ENCODE data around the gene CAMK2G.

Gene CAMK2G

GRCh38 chr10:73864229-73864628 lies 10.1 kb downstream of the CAMK2G start:
- H3K27me3 ChIP-seq (ENCODE audit: control insufficient read depth, low read length), result no peaks in the 10 kb centered on the region
- H3K4me2 ChIP-seq (ENCODE audit: low read length), result no peak overlapping the region
- H3K79me2 ChIP-seq (ENCODE audit: control insufficient read depth, low read length), result peaks cover 2% of the 10 kb centered on the region; the same call in 1 of the 2 replicates
- H3K36me3 ChIP-seq (ENCODE audit: control insufficient read depth, low read length), result peaks cover 5% of the 10 kb centered on the region; the same call in 1 of the 2 replicates
- peaks cover 11% of the 10 kb centered on the region for H3F3A ChIP-seq (ENCODE audit: control insufficient read depth, insufficient read depth)
- no peaks in the 10 kb centered on the region for H3K9me3 ChIP-seq (ENCODE audit: control insufficient read depth, insufficient read depth, low read length)
- no peak for TF ChIP-seq CTCF (IDR thresholded peaks at IDR 0.05; ENCODE audit: low read depth, low read length, poor library complexity, severe bottlenecking)
- TF ChIP-seq EZH2phosphoT487 (IDR thresholded peaks at IDR 0.05; ENCODE audit: borderline replicate concordance, low read length), result no peak
- H3K27ac ChIP-seq (ENCODE audit: low read depth, low read length), result no peak overlapping the region
- H3K4me3 ChIP-seq (ENCODE audit: low read length), result no peak overlapping the region
- no peaks in the 10 kb centered on the region for H4K20me1 ChIP-seq (ENCODE audit: control insufficient read depth, insufficient read depth, low read depth, low read length)
- H3K9me2 ChIP-seq (replicated peaks; ENCODE audit: control insufficient read depth, low read length), result no peaks in the 10 kb centered on the region
- H3K4me1 ChIP-seq (ENCODE audit: control insufficient read depth, low read length), result peaks cover 33% of the 10 kb centered on the region

- no peak overlapping the region for H3K4me3 ChIP-seq (ENCODE audit: low read length)
- peaks cover 11% of the 10 kb centered on the region for H3F3A ChIP-seq (ENCODE audit: control insufficient read depth, insufficient read depth)
- H3K79me2 ChIP-seq (ENCODE audit: control insufficient read depth, low read length), result peaks cover 2% of the 10 kb centered on the region; the same call in 1 of the 2 replicates
- H3K9me3 ChIP-seq (ENCODE audit: control insufficient read depth, insufficient read depth, low read length), result no peaks in the 10 kb centered on the region
- TF ChIP-seq CTCF (IDR thresholded peaks at IDR 0.05; ENCODE audit: low read depth, low read length, poor library complexity, severe bottlenecking), result no peak
- no peak for TF ChIP-seq EZH2phosphoT487 (IDR thresholded peaks at IDR 0.05; ENCODE audit: borderline replicate concordance, low read length)
- H3K4me2 ChIP-seq (ENCODE audit: low read length), result no peak overlapping the region
- H3K36me3 ChIP-seq (ENCODE audit: control insufficient read depth, low read length), result peaks cover 10% of the 10 kb centered on the region
- no peaks in the 10 kb centered on the region for H3K27me3 ChIP-seq (ENCODE audit: control insufficient read depth, low read length)
- no peaks in the 10 kb centered on the region for H3K9me2 ChIP-seq (replicated peaks; ENCODE audit: control insufficient read depth, low read length)
- no peak overlapping the region for H3K27ac ChIP-seq (ENCODE audit: low read depth, low read length)
- no peaks in the 10 kb centered on the region for H4K20me1 ChIP-seq (ENCODE audit: control insufficient read depth, insufficient read depth, low read depth, low read length)
- peaks cover 39% of the 10 kb centered on the region for H3K4me1 ChIP-seq (ENCODE audit: control insufficient read depth, low read length)
Measured at GRCh38 chr10:73863039-73863817, 11.1 kb downstream of the CAMK2G start.

GRCh38 chr10:73862011-73862410 lies 12.3 kb downstream of the CAMK2G start:
- Histone ChIP-seq H4K20me1 (ENCODE audit: control insufficient read depth, insufficient read depth, low read depth, low read length) (no peaks in the 10 kb centered on the region), H3K4me1 (ENCODE audit: control insufficient read depth, low read length) (peaks cover 39% of the 10 kb centered on the region), H3F3A (ENCODE audit: control insufficient read depth, insufficient read depth) (peaks cover 10% of the 10 kb centered on the region), H3K27ac (ENCODE audit: low read depth, low read length) (no peak overlapping the region), H3K4me3 (ENCODE audit: low read length) (no peak overlapping the region), H3K36me3 (ENCODE audit: control insufficient read depth, low read length) (peaks cover 10% of the 10 kb centered on the region), H3K27me3 (ENCODE audit: control insufficient read depth, low read length) (no peaks in the 10 kb centered on the region), H3K4me2 (ENCODE audit: low read length) (no peak overlapping the region), H3K79me2 (ENCODE audit: control insufficient read depth, low read length) (peaks cover 2% of the 10 kb centered on the region; the same call in 1 of the 2 replicates), H3K9me3 (ENCODE audit: control insufficient read depth, insufficient read depth, low read length) (no peaks in the 10 kb centered on the region), H3K9me2 (replicated peaks; ENCODE audit: control insufficient read depth, low read length) (no peaks in the 10 kb centered on the region)
- TF ChIP-seq CTCF (IDR thresholded peaks at IDR 0.05; ENCODE audit: low read depth, low read length, poor library complexity, severe bottlenecking) (no peak), EZH2phosphoT487 (IDR thresholded peaks at IDR 0.05; ENCODE audit: borderline replicate concordance, low read length) (no peak)

All from DOHH2 (cell line).